ENCODE measurements around the gene UBAC2.

Gene UBAC2

GRCh38 chr13:99367663-99368448 is 167.2 kb downstream of the UBAC2 start:
- H3K4me1 ChIP-seq (ENCODE audit: control insufficient read depth, insufficient read depth, low read length), result peaks cover 4% of the 10 kb centered on the region; the same call in 1 of the 2 replicates
- H3K36me3 ChIP-seq (ENCODE audit: control insufficient read depth, insufficient read depth, low read length), result peaks cover 20% of the 10 kb centered on the region
- no peak overlapping the region for H3K4me3 ChIP-seq (ENCODE audit: low read depth, low read length)
- H3K9me3 ChIP-seq (ENCODE audit: control insufficient read depth, insufficient read depth, low read length), result no peaks in the 10 kb centered on the region
- no peak overlapping the region for H3K9ac ChIP-seq (ENCODE audit: low read depth, low read length)
- no peak overlapping the region for H3K27ac ChIP-seq (ENCODE audit: low read depth, low read length)
- no peaks in the 10 kb centered on the region for H3K27me3 ChIP-seq (ENCODE audit: control insufficient read depth, insufficient read depth, low read length)

- H3K27me3 ChIP-seq (ENCODE audit: control insufficient read depth, insufficient read depth, low read length), result no peaks in the 10 kb centered on the region
- H3K4me3 ChIP-seq (ENCODE audit: low read depth, low read length), result no peak overlapping the region
- H3K36me3 ChIP-seq (ENCODE audit: control insufficient read depth, insufficient read depth, low read length), result peaks cover 22% of the 10 kb centered on the region
- no peak overlapping the region for H3K9ac ChIP-seq (ENCODE audit: low read depth, low read length)
- H3K27ac ChIP-seq (ENCODE audit: low read depth, low read length), result no peak overlapping the region
- H3K4me1 ChIP-seq (ENCODE audit: control insufficient read depth, insufficient read depth, low read length), result peaks cover 4% of the 10 kb centered on the region; the same call in 1 of the 2 replicates
- H3K9me3 ChIP-seq (ENCODE audit: control insufficient read depth, insufficient read depth, low read length), result no peaks in the 10 kb centered on the region
These were observed 170.0 kb downstream of the UBAC2 start for GRCh38 chr13:99370481-99371275.

GRCh38 chr13:99371956-99372355 is 171.3 kb downstream of the UBAC2 start:
- Histone ChIP-seq H3K4me1 (ENCODE audit: control insufficient read depth, insufficient read depth, low read length) (peaks cover 4% of the 10 kb centered on the region; the same call in 1 of the 2 replicates), H3K36me3 (ENCODE audit: control insufficient read depth, insufficient read depth, low read length) (peaks cover 22% of the 10 kb centered on the region)

GRCh38 chr13:99373436-99373835 is 172.8 kb downstream of the UBAC2 start:
- no peak overlapping the region for H3K27ac ChIP-seq (ENCODE audit: low read depth, low read length)
- peaks cover 1% of the 10 kb centered on the region; the same call in 1 of the 2 replicates for H3K4me1 ChIP-seq (ENCODE audit: control insufficient read depth, insufficient read depth, low read length)
- H3K4me3 ChIP-seq (ENCODE audit: low read depth, low read length), result no peak overlapping the region
- no peaks in the 10 kb centered on the region for H3K27me3 ChIP-seq (ENCODE audit: control insufficient read depth, insufficient read depth, low read length)
- H3K9me3 ChIP-seq (ENCODE audit: control insufficient read depth, insufficient read depth, low read length), result no peaks in the 10 kb centered on the region
- H3K36me3 ChIP-seq (ENCODE audit: control insufficient read depth, insufficient read depth, low read length), result peaks cover 16% of the 10 kb centered on the region
- H3K9ac ChIP-seq (ENCODE audit: low read depth, low read length), result no peak overlapping the region

More at GRCh38 chr13:99371956-99372355, 171.3 kb downstream of the UBAC2 start:
- no peak overlapping the region for H3K27ac ChIP-seq (ENCODE audit: low read depth, low read length)
- no peaks in the 10 kb centered on the region for H3K27me3 ChIP-seq (ENCODE audit: control insufficient read depth, insufficient read depth, low read length)
- H3K9me3 ChIP-seq (ENCODE audit: control insufficient read depth, insufficient read depth, low read length), result no peaks in the 10 kb centered on the region
- no peak overlapping the region for H3K9ac ChIP-seq (ENCODE audit: low read depth, low read length)
- no peak overlapping the region for H3K4me3 ChIP-seq (ENCODE audit: low read depth, low read length)

- H3K9ac ChIP-seq (ENCODE audit: low read depth, low read length), result no peak overlapping the region
- no peaks in the 10 kb centered on the region for H3K27me3 ChIP-seq (ENCODE audit: control insufficient read depth, insufficient read depth, low read length)
- peaks cover 11% of the 10 kb centered on the region for H3K4me1 ChIP-seq (ENCODE audit: control insufficient read depth, insufficient read depth, low read length)
- no peak overlapping the region for H3K4me3 ChIP-seq (ENCODE audit: low read depth, low read length)
- H3K36me3 ChIP-seq (ENCODE audit: control insufficient read depth, insufficient read depth, low read length), result peaks cover 6% of the 10 kb centered on the region
- no peak overlapping the region for H3K27ac ChIP-seq (ENCODE audit: low read depth, low read length)
- no peaks in the 10 kb centered on the region for H3K9me3 ChIP-seq (ENCODE audit: control insufficient read depth, insufficient read depth, low read length)
These were observed 173.7 kb downstream of the UBAC2 start for GRCh38 chr13:99374169-99374991.

- Histone ChIP-seq H3K4me3 (ENCODE audit: low read depth, low read length) (no peak overlapping the region), H3K4me1 (ENCODE audit: control insufficient read depth, insufficient read depth, low read length) (peaks cover 19% of the 10 kb centered on the region), H3K9ac (ENCODE audit: low read depth, low read length) (no peak overlapping the region), H3K9me3 (ENCODE audit: control insufficient read depth, insufficient read depth, low read length) (no peaks in the 10 kb centered on the region), H3K27ac (ENCODE audit: low read depth, low read length) (no peak overlapping the region), H3K36me3 (ENCODE audit: control insufficient read depth, insufficient read depth, low read length) (peaks cover 3% of the 10 kb centered on the region; the same call in 1 of the 2 replicates), H3K27me3 (ENCODE audit: control insufficient read depth, insufficient read depth, low read length) (no peaks in the 10 kb centered on the region)
These were observed 174.5 kb downstream of the UBAC2 start for GRCh38 chr13:99374994-99375737.

GRCh38 chr13:99375738-99376080 is 175.1 kb downstream of the UBAC2 start:
- H3K4me1 ChIP-seq (ENCODE audit: control insufficient read depth, insufficient read depth, low read length), result peaks cover 19% of the 10 kb centered on the region
- H3K4me3 ChIP-seq (ENCODE audit: low read depth, low read length), result no peak overlapping the region
- H3K9ac ChIP-seq (ENCODE audit: low read depth, low read length), result no peak overlapping the region
- H3K27ac ChIP-seq (ENCODE audit: low read depth, low read length), result no peak overlapping the region
- no peaks in the 10 kb centered on the region for H3K27me3 ChIP-seq (ENCODE audit: control insufficient read depth, insufficient read depth, low read length)
- peaks cover 3% of the 10 kb centered on the region; the same call in 1 of the 2 replicates for H3K36me3 ChIP-seq (ENCODE audit: control insufficient read depth, insufficient read depth, low read length)
- H3K9me3 ChIP-seq (ENCODE audit: control insufficient read depth, insufficient read depth, low read length), result no peaks in the 10 kb centered on the region

GRCh38 chr13:99376132-99376531 is 175.5 kb downstream of the UBAC2 start:
- Histone ChIP-seq H3K4me3 (ENCODE audit: low read depth, low read length) (no peak overlapping the region), H3K27ac (ENCODE audit: low read depth, low read length) (no peak overlapping the region), H3K4me1 (ENCODE audit: control insufficient read depth, insufficient read depth, low read length) (peaks cover 19% of the 10 kb centered on the region), H3K27me3 (ENCODE audit: control insufficient read depth, insufficient read depth, low read length) (no peaks in the 10 kb centered on the region), H3K36me3 (ENCODE audit: control insufficient read depth, insufficient read depth, low read length) (peaks cover 6% of the 10 kb centered on the region; the same call in 1 of the 2 replicates), H3K9ac (ENCODE audit: low read depth, low read length) (no peak overlapping the region), H3K9me3 (ENCODE audit: control insufficient read depth, insufficient read depth, low read length) (no peaks in the 10 kb centered on the region)

GRCh38 chr13:99376924-99377323 is 176.3 kb downstream of the UBAC2 start:
- H3K9ac ChIP-seq (ENCODE audit: low read depth, low read length), result no peak overlapping the region
- peaks cover 13% of the 10 kb centered on the region; the same call in 1 of the 2 replicates for H3K36me3 ChIP-seq (ENCODE audit: control insufficient read depth, insufficient read depth, low read length)
- peaks cover 19% of the 10 kb centered on the region for H3K4me1 ChIP-seq (ENCODE audit: control insufficient read depth, insufficient read depth, low read length)
- no peaks in the 10 kb centered on the region for H3K27me3 ChIP-seq (ENCODE audit: control insufficient read depth, insufficient read depth, low read length)
- H3K4me3 ChIP-seq (ENCODE audit: low read depth, low read length), result no peak overlapping the region
- H3K9me3 ChIP-seq (ENCODE audit: control insufficient read depth, insufficient read depth, low read length), result no peaks in the 10 kb centered on the region
- H3K27ac ChIP-seq (ENCODE audit: low read depth, low read length), result no peak overlapping the region

GRCh38 chr13:99377641-99378040 is 177.0 kb downstream of the UBAC2 start:
- H3K4me3 ChIP-seq (ENCODE audit: low read depth, low read length), result no peak overlapping the region
- no peaks in the 10 kb centered on the region for H3K27me3 ChIP-seq (ENCODE audit: control insufficient read depth, insufficient read depth, low read length)
- no peak overlapping the region for H3K27ac ChIP-seq (ENCODE audit: low read depth, low read length)
- H3K36me3 ChIP-seq (ENCODE audit: control insufficient read depth, insufficient read depth, low read length), result peaks cover 13% of the 10 kb centered on the region; the same call in 1 of the 2 replicates
- H3K9me3 ChIP-seq (ENCODE audit: control insufficient read depth, insufficient read depth, low read length), result no peaks in the 10 kb centered on the region
- H3K4me1 ChIP-seq (ENCODE audit: control insufficient read depth, insufficient read depth, low read length), result peaks cover 19% of the 10 kb centered on the region
- H3K9ac ChIP-seq (ENCODE audit: low read depth, low read length), result no peak overlapping the region

Data from HUES48 (cell line).